T-helper 2 cell treated with Interferon-gamma antibody and Interleukin-4, amounts not matched to agents 5 μg/mL and 100 μg/mL, for 36 hours (primary cell): ENCODE results near the gene CD207.

Source experiments
- DNase-seq: peaks from one replicate; pipeline ENCODE4 v3.0.0; 2021; ENCODE audit warnings: low spot score
- H3K27ac Mint-ChIP-seq: one replicate; pipeline ENCODE4 v1.8.0; 2021; ENCODE audit warnings: mild to moderate bottlenecking, mixed read lengths
- H3K27me3 Mint-ChIP-seq: one replicate; pipeline ENCODE4 v1.8.0; 2021; ENCODE audit warnings: low read depth, mixed read lengths
- H3K36me3 Mint-ChIP-seq: one replicate; pipeline ENCODE4 v1.8.0; 2021; ENCODE audit warnings: low read depth, mixed read lengths
- H3K4me1 Mint-ChIP-seq: one replicate; pipeline ENCODE4 v1.8.0; 2021; ENCODE audit warnings: low read depth, mixed read lengths
- H3K4me3 Mint-ChIP-seq: one replicate; pipeline ENCODE4 v1.8.0; 2022; ENCODE audit warnings: mild to moderate bottlenecking, moderate library complexity, mixed read lengths
- H3K9me3 Mint-ChIP-seq: one replicate; pipeline ENCODE4 v1.8.0; 2021; ENCODE audit warnings: mixed read lengths

Gene CD207

DNA sequence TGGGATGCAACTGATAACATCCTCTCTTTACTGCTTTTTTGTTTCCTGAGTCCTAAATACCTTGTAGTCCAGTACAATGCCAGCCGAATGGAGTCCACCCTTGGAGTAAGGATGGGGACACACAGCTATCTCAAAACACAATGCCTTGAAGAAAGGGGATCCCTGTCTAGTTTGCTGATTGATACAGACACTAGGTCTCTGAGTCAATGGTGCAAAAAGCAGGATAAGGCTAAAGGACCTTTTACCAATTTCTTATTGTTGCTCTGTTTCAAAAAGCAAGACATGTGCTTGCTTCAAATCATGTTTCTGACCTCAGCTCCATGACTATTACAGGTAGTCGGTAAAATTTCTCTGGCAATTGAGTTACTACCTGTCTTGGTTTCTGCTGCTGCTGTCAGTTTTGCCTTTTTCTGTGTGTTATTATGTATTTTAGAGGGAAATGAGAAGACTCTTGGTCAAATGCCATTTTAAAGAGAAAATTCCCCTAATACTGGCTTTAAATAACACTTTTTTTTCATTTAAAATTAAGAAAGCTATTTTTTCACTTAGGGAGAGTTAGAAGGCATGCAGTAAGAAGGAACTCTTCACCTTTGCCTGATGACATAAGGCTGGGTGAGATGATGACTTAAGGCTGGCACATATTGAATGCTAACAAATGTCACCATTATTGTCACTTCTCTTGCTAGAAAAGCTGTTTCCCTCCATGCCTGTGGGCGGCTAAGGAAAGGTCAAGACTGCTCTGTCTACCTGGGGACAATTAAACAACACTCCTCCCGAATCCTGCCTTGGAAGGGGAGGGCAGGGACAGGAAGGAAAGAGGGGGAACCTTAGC lies 40.2 kb downstream of the CD207 start:
- Mint-ChIP-seq H3K4me3 (no peak overlapping the region), H3K36me3 (no peaks in the 10 kb centered on the region), H3K27ac (no peak overlapping the region), H3K27me3 (peaks cover 29% of the 10 kb centered on the region), H3K9me3 (peaks cover 5% of the 10 kb centered on the region), H3K4me1 (peaks cover 1% of the 10 kb centered on the region)
- no peak for DNase-seq

DNA sequence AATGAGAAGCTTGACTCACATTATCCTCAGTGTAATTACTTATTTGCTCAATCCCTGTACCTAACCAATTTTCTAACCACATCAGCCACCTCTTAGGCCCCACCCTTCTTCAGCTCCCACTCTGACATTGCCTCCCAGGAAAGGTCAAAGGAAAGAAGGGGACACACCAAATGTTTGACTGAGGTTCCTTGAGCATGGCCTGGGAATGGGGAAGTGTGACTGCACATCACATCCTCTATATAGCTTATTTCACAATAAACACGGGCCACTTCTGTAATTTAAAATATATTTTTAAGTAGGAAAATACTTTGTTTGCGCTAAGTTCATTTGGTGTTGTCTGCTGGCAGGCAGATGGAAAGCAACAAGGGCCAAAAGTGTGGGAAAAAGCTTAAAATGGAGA lies 42.2 kb downstream of the CD207 start:
- H3K27ac Mint-ChIP-seq, result no peak overlapping the region
- no peaks in the 10 kb centered on the region for H3K9me3 Mint-ChIP-seq
- no peak overlapping the region for H3K4me3 Mint-ChIP-seq
- no peaks in the 10 kb centered on the region for H3K36me3 Mint-ChIP-seq
- H3K4me1 Mint-ChIP-seq, result peaks cover 5% of the 10 kb centered on the region
- no peak for DNase-seq
- peaks cover 36% of the 10 kb centered on the region for H3K27me3 Mint-ChIP-seq

- H3K4me1 Mint-ChIP-seq, result peaks cover 6% of the 10 kb centered on the region
- DNase-seq, result no peak
- no peaks in the 10 kb centered on the region for H3K9me3 Mint-ChIP-seq
- H3K4me3 Mint-ChIP-seq, result peak within 1 kb of the TSS; percentile 74
- peaks cover 57% of the 10 kb centered on the region for H3K27me3 Mint-ChIP-seq
- H3K27ac Mint-ChIP-seq, result no peak within 1 kb of the TSS
- H3K36me3 Mint-ChIP-seq, result no peaks in the 10 kb centered on the region
These were observed 45.3 kb downstream of the CD207 start, which contains the start of gene FIGLA for GRCh38 chr2:70790136-70790828. TSS of gene FIGLA (minus strand) at chr2:70790643. CDS start at chr2:70790638, 5 bp downstream.

DNA sequence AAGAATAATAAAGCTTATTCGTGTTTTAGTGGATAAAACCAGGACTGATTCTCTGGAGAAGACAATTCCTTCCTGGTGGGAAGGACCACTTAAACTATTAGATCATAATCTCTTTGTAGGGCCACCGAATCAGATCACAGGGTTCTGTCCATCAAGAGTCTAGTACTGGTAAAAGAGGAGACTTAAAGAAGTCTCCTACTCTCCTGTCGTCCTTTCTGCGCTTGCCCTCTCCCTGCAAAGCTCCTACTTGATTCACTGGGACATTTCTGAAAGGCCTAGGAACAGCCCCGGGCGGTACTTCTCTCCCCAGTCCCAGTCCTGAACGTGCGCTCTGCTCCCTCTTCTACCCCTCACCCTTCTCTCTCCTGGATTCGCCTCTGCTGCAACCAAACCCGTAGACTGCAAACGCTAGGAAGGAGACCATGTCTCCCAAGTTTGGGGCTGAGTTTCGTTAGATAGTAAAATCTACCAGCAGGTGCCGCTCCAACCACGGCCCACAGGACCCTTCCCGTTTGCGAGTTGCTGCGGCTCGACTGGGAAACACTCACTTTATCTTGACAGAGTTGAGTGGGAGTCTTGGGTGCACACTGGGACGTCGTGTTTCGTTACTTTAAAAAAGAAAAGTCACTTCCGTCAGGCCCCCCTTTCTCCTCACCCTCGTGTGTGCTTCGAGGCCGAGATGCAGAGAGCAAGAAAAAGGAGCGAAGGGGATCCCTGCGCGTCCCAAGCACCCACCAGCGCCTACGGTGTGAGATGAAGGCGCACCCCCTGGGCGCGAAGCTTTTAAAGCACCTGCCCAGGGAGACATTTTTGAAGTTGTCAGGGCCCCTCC lies 46.1 kb downstream of the CD207 start:
- Mint-ChIP-seq H3K27ac (no peak overlapping the region), H3K4me1 (peaks cover 7% of the 10 kb centered on the region), H3K27me3 (peaks cover 59% of the 10 kb centered on the region), H3K9me3 (no peaks in the 10 kb centered on the region), H3K4me3 (peak overlapping the region; percentile 74), H3K36me3 (no peaks in the 10 kb centered on the region)
- DNase-seq, result peak; percentile 62

GRCh38 chr2:70785137-70785911 lies 50.3 kb downstream of the CD207 start:
- Mint-ChIP-seq H3K27ac (no peak overlapping the region), H3K4me3 (no peak overlapping the region), H3K4me1 (peaks cover 6% of the 10 kb centered on the region), H3K36me3 (no peaks in the 10 kb centered on the region), H3K9me3 (no peaks in the 10 kb centered on the region), H3K27me3 (peaks cover 34% of the 10 kb centered on the region)
- DNase-seq, result no peak

DNA sequence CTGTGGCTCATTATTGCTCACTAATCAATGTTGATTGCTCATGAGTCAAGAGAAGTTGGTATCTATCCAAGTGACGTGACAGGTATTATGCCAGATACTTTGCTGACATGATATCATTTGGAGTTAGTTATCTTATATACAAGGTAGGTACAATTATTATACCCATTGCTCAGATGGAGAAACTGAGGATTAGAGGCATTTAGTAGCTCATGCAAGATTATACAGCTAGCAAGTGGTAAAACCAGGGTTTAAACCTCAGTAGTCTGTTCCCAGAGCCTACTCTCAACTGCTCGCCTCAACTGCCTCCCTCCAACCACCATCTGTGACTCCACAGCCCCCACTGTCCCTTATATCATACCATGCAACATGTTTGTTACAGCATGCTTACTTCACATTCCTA lies 51.3 kb downstream of the CD207 start:
- DNase-seq, result no peak
- Mint-ChIP-seq H3K4me3 (no peak overlapping the region), H3K4me1 (peaks cover 2% of the 10 kb centered on the region), H3K9me3 (no peaks in the 10 kb centered on the region), H3K27me3 (peaks cover 32% of the 10 kb centered on the region), H3K36me3 (no peaks in the 10 kb centered on the region), H3K27ac (no peak overlapping the region)
